NAMALWA (cell line): ENCODE measurements around the gene CLEC2L.
"Not testable (repeated sequence)": the region's sequence is repeated elsewhere in the genome, so short reads cannot be mapped to it uniquely, and the experiment has no call there.

ENCODE experiments used
- DNase-seq: peaks from one replicate; pipeline ENCODE4 v3.0.0-alpha.2; 2015; ENCODE audit warnings: low spot score

Gene CLEC2L

GRCh38 chr7:139523968-139524815 lies 707 bp downstream of the CLEC2L start:
- no peak for DNase-seq

GRCh38 chr7:139525239-139525638 lies 1.8 kb downstream of the CLEC2L start:
- DNase-seq = no peak

GRCh38 chr7:139525750-139526149 lies 2.3 kb downstream of the CLEC2L start:
- no peak for DNase-seq

- no peak for DNase-seq
Observed at GRCh38 chr7:139526578-139527544, 3.4 kb downstream of the CLEC2L start.

GRCh38 chr7:139531094-139531493 lies 7.6 kb downstream of the CLEC2L start:
- no peak for DNase-seq

- no peak for DNase-seq
Observed at GRCh38 chr7:139532636-139533155, 9.2 kb downstream of the CLEC2L start.

GRCh38 chr7:139534096-139534495 lies 10.6 kb downstream of the CLEC2L start:
- DNase-seq = no peak

- DNase-seq = no peak
Observed at GRCh38 chr7:139534966-139535651, 11.6 kb downstream of the CLEC2L start.

- DNase-seq = no peak
Observed at GRCh38 chr7:139536152-139536551, 12.7 kb downstream of the CLEC2L start.

- DNase-seq = no peak
Observed at GRCh38 chr7:139538881-139539635, 15.6 kb downstream of the CLEC2L start.

- no peak for DNase-seq
Observed at GRCh38 chr7:139540203-139540602, 16.7 kb downstream of the CLEC2L start.

- DNase-seq = no peak
Observed at GRCh38 chr7:139541600-139542307, 18.3 kb downstream of the CLEC2L start.

- DNase-seq = no peak
Observed at GRCh38 chr7:139542308-139543151, 19.0 kb downstream of the CLEC2L start.

GRCh38 chr7:139543801-139544603 lies 20.5 kb downstream of the CLEC2L start:
- peak; percentile 35 for DNase-seq

- no peak for DNase-seq
Observed at GRCh38 chr7:139544645-139545044, 21.2 kb downstream of the CLEC2L start.

GRCh38 chr7:139548302-139549028 lies 25.0 kb downstream of the CLEC2L start:
- no peak for DNase-seq

GRCh38 chr7:139553991-139554700 lies 30.7 kb downstream of the CLEC2L start:
- not testable (repeated sequence) for DNase-seq
